GM23338 (cell line): ENCODE data around the gene PDE4D. TPM values are rescaled to one million over a fixed set of nuclear protein-coding genes. Genes with fewer than 3 reads are reported as not detected.

Source experiments
- ATAC-seq: fragments of 200-7000 bp; cut with Tn5 transposase; 3 replicates; pipeline ENCODE4 v1.9.1; 2020
- DNase-seq: peaks from one replicate; pipeline ENCODE4 v3.0.0-alpha.2; 2015; ENCODE audit warnings: low spot score
- H2AFZ ChIP-seq: fragments of 200-600 bp; sonication (generic); 2 replicates; pipeline ENCODE4 v1.8.0; 2016; ENCODE audit warnings: antibody characterized with exemption, mild to moderate bottlenecking, moderate library complexity
- H3F3A ChIP-seq: fragments of 200-600 bp; sonication (generic); replicated peaks from 2 replicates; pipeline ENCODE4 v1.8.0; 2017; ENCODE audit warnings: antibody characterized with exemption, mixed run types, low read depth
- H3K27ac ChIP-seq: fragments of 200-600 bp; sonication (generic); 2 replicates; pipeline ENCODE4 v1.6.1; 2016; ENCODE audit warnings: low read depth
- H3K27me3 ChIP-seq: fragments of 200-600 bp; sonication (generic); 2 replicates; pipeline ENCODE4 v1.8.0; 2016; ENCODE audit warnings: mild to moderate bottlenecking, mixed run types, moderate library complexity; ENCODE audit not compliant: insufficient read depth
- H3K36me3 ChIP-seq: fragments of 200-600 bp; sonication (generic); 2 replicates; pipeline ENCODE4 v1.8.0; 2016; ENCODE audit warnings: mild to moderate bottlenecking; ENCODE audit not compliant: insufficient read depth
- H3K4me1 ChIP-seq: fragments of 200-600 bp; sonication (generic); 2 replicates; pipeline ENCODE4 v1.8.0; 2016; ENCODE audit warnings: mild to moderate bottlenecking, moderate library complexity; ENCODE audit not compliant: insufficient read depth
- H3K4me2 ChIP-seq: fragments of 200-600 bp; sonication (generic); 2 replicates; pipeline ENCODE4 v1.7.1; 2017; ENCODE audit warnings: mixed run types
- H3K4me3 ChIP-seq: fragments of 200-600 bp; sonication (generic); 2 replicates; pipeline ENCODE4 v1.6.1; 2016; ENCODE audit warnings: mixed run types
- H3K79me2 ChIP-seq: fragments of 200-600 bp; sonication (generic); replicated peaks from 2 replicates; pipeline ENCODE4 v1.8.0; 2017; ENCODE audit warnings: mild to moderate bottlenecking; ENCODE audit not compliant: insufficient read depth
- H3K9me2 ChIP-seq: fragments of 200-600 bp; sonication (generic); 2 replicates; pipeline ENCODE4 v1.8.0; 2017; ENCODE audit not compliant: insufficient read depth
- H4K20me1 ChIP-seq: fragments of 200-600 bp; sonication (generic); replicated peaks from 2 replicates; pipeline ENCODE4 v1.8.0; 2017; ENCODE audit warnings: mild to moderate bottlenecking; ENCODE audit not compliant: insufficient read depth
- H3K27ac Mint-ChIP-seq: 2 replicates; pipeline ENCODE4 v1.8.0; 2020; ENCODE audit warnings: inconsistent platforms, mild to moderate bottlenecking, moderate library complexity, mixed read lengths
- H3K27me3 Mint-ChIP-seq: 3 replicates; pipeline ENCODE4 v1.8.0; 2022; ENCODE audit warnings: low read depth, mild to moderate bottlenecking, moderate library complexity, mixed read lengths, inconsistent platforms; ENCODE audit not compliant: insufficient read depth, poor library complexity
- H3K36me3 Mint-ChIP-seq: 3 replicates; pipeline ENCODE4 v1.8.0; 2021; ENCODE audit warnings: low read depth, mild to moderate bottlenecking, inconsistent platforms, moderate library complexity, mixed read lengths
- H3K4me1 Mint-ChIP-seq: 3 replicates; pipeline ENCODE4 v1.8.0; 2020; ENCODE audit warnings: mild to moderate bottlenecking, inconsistent platforms, mixed read lengths
- H3K4me3 Mint-ChIP-seq: 3 replicates; pipeline ENCODE4 v1.8.0; 2021; ENCODE audit warnings: moderate library complexity, mild to moderate bottlenecking, inconsistent platforms, mixed read lengths
- H3K9me3 Mint-ChIP-seq: 3 replicates; pipeline ENCODE4 v1.8.0; 2020; ENCODE audit warnings: moderate library complexity, mild to moderate bottlenecking, inconsistent platforms, mixed read lengths
- EZH2 ChIP-seq: fragments of 200-600 bp; sonication (generic); IDR thresholded peaks from one replicate; pipeline ENCODE4 v1.8.0; 2017; ENCODE audit warnings: antibody characterized with exemption, mild to moderate bottlenecking, low read depth; ENCODE audit not compliant: unreplicated experiment
- POLR2AphosphoS5 ChIP-seq: IDR thresholded peaks from 2 replicates; pipeline ENCODE4 v1.6.1; 2016; ENCODE audit warnings: antibody characterized with exemption, low read depth
- polyA plus RNA-seq: library from polyadenylated mRNA; unstranded; fragments of >200 nt; fragmentation: Nextera tagmentation; extraction: Ambion mirVana; gene quantifications from 2 replicates; pipeline ENCODE4 v1.2.1, GENCODE V29; 2016
- total RNA-seq: library from RNA; depleted of rRNA; stranded (reverse); fragments of >200 nt; shearing (Covaris generic); gene quantifications from 2 replicates; pipeline ENCODE4 v1.2.3, GENCODE V29; 2014
- TF ChIP-seq, protein P1 (sequence below): fragments of 250-450 bp; sonication (Bioruptor Pico); IDR thresholded peaks from 2 replicates; pipeline ENCODE4 v1.5.0; 2020; ENCODE audit warnings: mild to moderate bottlenecking, moderate library complexity
- TF ChIP-seq, protein P2 (sequence below): IDR thresholded peaks from one replicate; pipeline ENCODE4 v1.6.1; 2018; ENCODE audit warnings: antibody characterized with exemption; ENCODE audit not compliant: unreplicated experiment
- TF ChIP-seq, protein P3 (sequence below): IDR thresholded peaks from 2 replicates; pipeline ENCODE4 v1.6.1; 2016; ENCODE audit warnings: antibody characterized with exemption

PDE4D gene
- total and polyA plus RNA-seq, 2 experiments from 2014 or later = 2.1 to 4.7 TPM

DNA sequence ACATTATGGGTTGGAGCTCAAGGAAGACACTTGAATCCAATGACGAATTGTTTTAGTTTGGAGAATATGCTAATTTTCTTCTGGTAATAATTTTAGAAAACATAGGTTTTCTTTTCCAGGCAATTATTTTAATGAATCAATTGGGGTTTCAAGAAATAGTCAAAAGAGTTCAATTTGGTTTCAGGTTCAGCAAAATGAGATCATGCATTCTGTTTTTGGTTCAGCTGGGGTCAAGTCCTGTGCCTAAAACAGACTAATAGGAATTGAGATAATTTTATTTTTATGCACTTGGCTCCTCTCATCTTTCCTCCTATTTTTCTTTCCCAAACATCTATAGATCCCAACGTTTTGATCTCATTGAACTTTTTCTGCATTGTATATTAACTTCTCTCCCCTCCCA, 713.8 kb downstream of the PDE4D start (continued):
- TF ChIP-seq, protein P1, sequence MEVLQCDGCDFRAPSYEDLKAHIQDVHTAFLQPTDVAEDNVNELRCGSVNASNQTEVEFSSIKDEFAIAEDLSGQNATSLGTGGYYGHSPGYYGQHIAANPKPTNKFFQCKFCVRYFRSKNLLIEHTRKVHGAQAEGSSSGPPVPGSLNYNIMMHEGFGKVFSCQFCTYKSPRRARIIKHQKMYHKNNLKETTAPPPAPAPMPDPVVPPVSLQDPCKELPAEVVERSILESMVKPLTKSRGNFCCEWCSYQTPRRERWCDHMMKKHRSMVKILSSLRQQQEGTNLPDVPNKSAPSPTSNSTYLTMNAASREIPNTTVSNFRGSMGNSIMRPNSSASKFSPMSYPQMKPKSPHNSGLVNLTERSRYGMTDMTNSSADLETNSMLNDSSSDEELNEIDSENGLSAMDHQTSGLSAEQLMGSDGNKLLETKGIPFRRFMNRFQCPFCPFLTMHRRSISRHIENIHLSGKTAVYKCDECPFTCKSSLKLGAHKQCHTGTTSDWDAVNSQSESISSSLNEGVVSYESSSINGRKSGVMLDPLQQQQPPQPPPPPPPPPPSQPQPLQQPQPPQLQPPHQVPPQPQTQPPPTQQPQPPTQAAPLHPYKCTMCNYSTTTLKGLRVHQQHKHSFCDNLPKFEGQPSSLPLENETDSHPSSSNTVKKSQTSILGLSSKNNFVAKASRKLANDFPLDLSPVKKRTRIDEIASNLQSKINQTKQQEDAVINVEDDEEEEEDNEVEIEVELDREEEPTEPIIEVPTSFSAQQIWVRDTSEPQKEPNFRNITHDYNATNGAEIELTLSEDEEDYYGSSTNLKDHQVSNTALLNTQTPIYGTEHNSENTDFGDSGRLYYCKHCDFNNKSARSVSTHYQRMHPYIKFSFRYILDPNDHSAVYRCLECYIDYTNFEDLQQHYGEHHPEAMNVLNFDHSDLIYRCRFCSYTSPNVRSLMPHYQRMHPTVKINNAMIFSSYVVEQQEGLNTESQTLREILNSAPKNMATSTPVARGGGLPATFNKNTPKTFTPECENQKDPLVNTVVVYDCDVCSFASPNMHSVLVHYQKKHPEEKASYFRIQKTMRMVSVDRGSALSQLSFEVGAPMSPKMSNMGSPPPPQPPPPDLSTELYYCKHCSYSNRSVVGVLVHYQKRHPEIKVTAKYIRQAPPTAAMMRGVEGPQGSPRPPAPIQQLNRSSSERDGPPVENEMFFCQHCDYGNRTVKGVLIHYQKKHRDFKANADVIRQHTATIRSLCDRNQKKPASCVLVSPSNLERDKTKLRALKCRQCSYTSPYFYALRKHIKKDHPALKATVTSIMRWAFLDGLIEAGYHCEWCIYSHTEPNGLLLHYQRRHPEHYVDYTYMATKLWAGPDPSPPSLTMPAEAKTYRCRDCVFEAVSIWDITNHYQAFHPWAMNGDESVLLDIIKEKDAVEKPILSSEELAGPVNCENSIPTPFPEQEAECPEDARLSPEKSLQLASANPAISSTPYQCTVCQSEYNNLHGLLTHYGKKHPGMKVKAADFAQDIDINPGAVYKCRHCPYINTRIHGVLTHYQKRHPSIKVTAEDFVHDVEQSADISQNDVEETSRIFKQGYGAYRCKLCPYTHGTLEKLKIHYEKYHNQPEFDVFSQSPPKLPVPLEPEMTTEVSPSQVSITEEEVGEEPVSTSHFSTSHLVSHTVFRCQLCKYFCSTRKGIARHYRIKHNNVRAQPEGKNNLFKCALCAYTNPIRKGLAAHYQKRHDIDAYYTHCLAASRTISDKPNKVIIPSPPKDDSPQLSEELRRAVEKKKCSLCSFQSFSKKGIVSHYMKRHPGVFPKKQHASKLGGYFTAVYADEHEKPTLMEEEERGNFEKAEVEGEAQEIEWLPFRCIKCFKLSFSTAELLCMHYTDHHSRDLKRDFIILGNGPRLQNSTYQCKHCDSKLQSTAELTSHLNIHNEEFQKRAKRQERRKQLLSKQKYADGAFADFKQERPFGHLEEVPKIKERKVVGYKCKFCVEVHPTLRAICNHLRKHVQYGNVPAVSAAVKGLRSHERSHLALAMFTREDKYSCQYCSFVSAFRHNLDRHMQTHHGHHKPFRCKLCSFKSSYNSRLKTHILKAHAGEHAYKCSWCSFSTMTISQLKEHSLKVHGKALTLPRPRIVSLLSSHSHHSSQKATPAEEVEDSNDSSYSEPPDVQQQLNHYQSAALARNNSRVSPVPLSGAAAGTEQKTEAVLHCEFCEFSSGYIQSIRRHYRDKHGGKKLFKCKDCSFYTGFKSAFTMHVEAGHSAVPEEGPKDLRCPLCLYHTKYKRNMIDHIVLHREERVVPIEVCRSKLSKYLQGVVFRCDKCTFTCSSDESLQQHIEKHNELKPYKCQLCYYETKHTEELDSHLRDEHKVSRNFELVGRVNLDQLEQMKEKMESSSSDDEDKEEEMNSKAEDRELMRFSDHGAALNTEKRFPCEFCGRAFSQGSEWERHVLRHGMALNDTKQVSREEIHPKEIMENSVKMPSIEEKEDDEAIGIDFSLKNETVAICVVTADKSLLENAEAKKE (CRISPR knock-in tag) = no peak
- TF ChIP-seq POLR2AphosphoS5 (no peak), EZH2 (no peak)
- TF ChIP-seq, protein P2, sequence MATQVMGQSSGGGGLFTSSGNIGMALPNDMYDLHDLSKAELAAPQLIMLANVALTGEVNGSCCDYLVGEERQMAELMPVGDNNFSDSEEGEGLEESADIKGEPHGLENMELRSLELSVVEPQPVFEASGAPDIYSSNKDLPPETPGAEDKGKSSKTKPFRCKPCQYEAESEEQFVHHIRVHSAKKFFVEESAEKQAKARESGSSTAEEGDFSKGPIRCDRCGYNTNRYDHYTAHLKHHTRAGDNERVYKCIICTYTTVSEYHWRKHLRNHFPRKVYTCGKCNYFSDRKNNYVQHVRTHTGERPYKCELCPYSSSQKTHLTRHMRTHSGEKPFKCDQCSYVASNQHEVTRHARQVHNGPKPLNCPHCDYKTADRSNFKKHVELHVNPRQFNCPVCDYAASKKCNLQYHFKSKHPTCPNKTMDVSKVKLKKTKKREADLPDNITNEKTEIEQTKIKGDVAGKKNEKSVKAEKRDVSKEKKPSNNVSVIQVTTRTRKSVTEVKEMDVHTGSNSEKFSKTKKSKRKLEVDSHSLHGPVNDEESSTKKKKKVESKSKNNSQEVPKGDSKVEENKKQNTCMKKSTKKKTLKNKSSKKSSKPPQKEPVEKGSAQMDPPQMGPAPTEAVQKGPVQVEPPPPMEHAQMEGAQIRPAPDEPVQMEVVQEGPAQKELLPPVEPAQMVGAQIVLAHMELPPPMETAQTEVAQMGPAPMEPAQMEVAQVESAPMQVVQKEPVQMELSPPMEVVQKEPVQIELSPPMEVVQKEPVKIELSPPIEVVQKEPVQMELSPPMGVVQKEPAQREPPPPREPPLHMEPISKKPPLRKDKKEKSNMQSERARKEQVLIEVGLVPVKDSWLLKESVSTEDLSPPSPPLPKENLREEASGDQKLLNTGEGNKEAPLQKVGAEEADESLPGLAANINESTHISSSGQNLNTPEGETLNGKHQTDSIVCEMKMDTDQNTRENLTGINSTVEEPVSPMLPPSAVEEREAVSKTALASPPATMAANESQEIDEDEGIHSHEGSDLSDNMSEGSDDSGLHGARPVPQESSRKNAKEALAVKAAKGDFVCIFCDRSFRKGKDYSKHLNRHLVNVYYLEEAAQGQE = no peak

DNA sequence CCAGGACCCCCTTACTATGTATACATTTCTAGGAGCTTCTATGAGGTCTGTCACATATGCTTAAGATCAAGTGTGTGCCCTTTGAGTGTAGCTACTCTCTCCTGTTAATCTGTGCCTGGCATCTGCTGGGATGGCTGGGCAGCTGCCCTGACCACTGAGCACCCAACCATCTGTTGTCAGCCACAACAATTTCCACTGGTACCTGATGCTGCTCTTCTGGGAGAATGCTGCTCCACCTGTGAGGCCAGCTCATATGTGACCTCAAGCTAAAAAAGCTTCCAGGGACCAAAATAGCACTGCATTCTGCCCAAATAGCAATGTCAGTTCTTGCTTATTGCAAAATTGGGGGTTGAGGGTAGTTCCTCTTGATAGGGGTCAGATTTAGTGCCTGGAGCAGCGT, 715.0 kb downstream of the PDE4D start:
- no peak overlapping the region for H3K4me3 ChIP-seq
- no peaks in the 10 kb centered on the region for H3K27me3 ChIP-seq
- no peaks in the 10 kb centered on the region for H4K20me1 ChIP-seq
- no peak overlapping the region for H3K4me2 ChIP-seq
- no peaks in the 10 kb centered on the region for H3K79me2 ChIP-seq
- DNase-seq (no peak), ATAC-seq (no peak)
- no peaks in the 10 kb centered on the region for H3K36me3 ChIP-seq
- H3F3A ChIP-seq = no peaks in the 10 kb centered on the region
- Mint-ChIP-seq H3K27ac (no peak overlapping the region), H3K4me1 (peaks cover 11% of the 10 kb centered on the region), H3K36me3 (no peaks in the 10 kb centered on the region), H3K27me3 (no peaks in the 10 kb centered on the region), H3K9me3 (no peaks in the 10 kb centered on the region), H3K4me3 (no peak overlapping the region)
- peaks cover 19% of the 10 kb centered on the region for H3K4me1 ChIP-seq
- no peak overlapping the region for H3K27ac ChIP-seq
- no peak overlapping the region for H2AFZ ChIP-seq
- no peaks in the 10 kb centered on the region for H3K9me2 ChIP-seq
- no peak for TF ChIP-seq EZH2
- TF ChIP-seq, protein P3, sequence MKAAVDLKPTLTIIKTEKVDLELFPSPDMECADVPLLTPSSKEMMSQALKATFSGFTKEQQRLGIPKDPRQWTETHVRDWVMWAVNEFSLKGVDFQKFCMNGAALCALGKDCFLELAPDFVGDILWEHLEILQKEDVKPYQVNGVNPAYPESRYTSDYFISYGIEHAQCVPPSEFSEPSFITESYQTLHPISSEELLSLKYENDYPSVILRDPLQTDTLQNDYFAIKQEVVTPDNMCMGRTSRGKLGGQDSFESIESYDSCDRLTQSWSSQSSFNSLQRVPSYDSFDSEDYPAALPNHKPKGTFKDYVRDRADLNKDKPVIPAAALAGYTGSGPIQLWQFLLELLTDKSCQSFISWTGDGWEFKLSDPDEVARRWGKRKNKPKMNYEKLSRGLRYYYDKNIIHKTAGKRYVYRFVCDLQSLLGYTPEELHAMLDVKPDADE = no peak
